SKM-1 treated with dmso at 0.1 percent for 144 hours (cell line): ENCODE results near the gene HMBS.
A peak's percentile ranks its signal among the peaks of the same experiment; 100 is the strongest.

Experiments used
- DNase-seq: peaks from one replicate; lab custom pipeline; 2025; ENCODE audit not compliant: unreplicated experiment; lab: John Stamatoyannopoulos, UW

Gene HMBS

GRCh38 chr11:119067371-119068222, 17.1 kb upstream of the HMBS start, which contains the start of gene VPS11:
Gene VPS11, plus strand, starts transcription at chr11:119067818. Its CDS starts 6 bp downstream, at chr11:119067824.
- DNase-seq: peak; percentile 91

DNA sequence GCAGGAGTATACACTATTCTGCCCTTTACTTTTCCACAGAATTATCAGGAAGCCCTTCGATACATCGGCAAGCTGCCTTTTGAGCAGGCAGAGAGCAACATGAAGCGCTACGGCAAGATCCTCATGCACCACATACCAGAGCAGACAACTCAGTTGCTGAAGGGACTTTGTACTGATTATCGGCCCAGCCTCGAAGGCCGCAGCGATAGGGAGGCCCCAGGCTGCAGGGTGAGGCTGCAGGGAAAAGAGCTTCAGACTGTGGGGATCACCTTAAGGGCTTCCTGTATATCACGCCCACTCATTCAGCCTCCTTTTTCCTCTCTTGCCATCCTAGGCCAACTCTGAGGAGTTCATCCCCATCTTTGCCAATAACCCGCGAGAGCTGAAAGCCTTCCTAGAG, 6.8 kb upstream of the HMBS start:
- no peak for DNase-seq

DNA sequence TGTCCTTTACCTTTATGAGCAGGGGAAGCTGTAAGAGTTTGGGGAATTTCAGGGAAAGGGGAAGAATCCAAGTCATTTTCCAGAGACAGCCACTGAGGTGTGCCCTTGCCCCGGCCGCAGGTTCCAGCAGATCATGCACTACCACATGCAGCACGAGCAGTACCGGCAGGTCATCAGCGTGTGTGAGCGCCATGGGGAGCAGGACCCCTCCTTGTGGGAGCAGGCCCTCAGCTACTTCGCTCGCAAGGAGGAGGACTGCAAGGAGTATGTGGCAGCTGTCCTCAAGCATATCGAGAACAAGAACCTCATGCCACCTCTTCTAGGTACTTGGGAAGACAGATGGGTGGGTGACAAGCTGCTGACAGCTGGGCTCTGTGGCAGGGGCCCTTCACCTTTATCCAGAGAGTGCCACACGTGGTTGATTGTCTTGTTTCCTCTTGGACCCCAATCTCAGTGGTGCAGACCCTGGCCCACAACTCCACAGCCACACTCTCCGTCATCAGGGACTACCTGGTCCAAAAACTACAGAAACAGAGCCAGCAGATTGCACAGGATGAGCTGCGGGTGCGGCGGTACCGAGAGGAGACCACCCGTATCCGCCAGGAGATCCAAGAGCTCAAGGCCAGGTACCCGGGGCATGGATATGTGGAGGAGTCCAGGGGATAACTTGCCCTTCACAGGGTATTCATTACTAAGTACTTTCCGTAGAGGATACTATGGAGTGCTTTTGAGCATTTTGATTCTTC, 5.8 kb upstream of the HMBS start:
- no peak for DNase-seq

DNA sequence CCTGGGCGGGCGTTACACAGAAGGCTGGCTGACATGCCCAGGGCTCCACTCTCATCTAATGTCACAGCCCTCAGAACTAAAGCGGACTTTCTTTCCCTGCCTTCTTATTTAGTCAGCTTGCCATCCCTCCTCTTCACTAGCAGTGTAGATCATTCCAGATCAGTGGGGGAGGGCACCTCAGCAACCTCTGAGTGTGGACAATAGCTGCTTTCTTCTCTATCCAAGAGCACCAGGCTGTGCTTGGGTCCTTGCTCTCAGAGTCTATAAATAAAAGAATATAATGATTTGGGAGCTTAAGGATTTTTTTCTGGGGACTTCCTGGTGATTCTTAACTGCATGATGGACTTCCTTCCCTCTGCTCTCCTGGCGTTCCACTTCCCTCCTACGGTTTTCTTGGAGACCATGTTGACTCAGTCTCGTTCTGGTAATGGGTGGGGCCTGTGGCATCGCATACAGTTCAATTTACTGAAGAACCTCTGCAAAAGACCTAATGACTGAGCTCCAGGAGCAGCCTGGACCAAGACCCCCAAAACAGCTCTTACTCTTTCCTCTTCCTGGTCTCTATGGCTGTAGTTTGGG, 2.9 kb upstream of the HMBS start:
- no peak for DNase-seq

- no peak for DNase-seq
Observed at GRCh38 chr11:119085437-119085847, 761 bp downstream of the HMBS start.

DNA sequence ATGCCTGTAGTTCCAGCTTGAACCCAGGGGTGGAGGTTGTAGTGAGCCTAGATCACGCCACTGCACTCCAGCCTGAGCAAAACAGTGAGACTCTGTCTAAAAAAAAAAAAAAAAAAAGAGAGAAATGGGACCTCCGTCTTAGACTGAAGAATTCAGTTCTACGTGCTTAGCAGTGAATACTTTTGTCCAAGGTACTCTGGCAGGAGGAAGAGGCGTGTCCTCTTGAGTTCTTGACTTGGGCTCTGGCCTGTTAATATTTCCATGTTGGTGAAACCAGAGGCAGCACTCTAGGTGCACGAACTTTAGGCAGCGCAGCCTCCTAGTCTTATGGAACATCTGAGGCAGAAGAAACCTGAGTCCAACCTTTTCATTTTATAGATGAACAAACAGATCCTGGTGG, 2.4 kb downstream of the HMBS start:
- DNase-seq: no peak

DNA sequence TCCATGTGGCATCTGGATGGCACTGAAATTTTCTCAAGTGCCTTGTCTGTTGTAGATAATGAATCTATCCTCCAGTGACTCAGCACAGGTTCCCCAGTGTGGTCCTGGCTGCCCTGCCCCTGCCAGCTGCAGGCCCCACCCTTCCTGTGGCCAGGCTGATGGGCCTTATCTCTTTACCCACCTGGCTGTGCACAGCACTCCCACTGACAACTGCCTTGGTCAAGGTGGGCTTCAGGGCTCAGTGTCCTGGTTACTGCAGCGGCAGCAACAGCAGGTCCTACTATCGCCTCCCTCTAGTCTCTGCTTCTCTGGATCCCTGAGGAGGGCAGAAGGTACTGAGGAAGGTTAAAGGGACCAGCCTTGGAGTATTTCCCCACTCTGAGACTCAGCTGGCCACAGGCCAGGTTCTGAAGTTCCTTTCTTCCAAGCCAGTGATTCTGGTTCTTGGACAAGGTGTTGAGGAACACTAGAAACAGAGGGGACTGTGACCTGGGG, 3.1 kb downstream of the HMBS start:
- DNase-seq: no peak

DNA sequence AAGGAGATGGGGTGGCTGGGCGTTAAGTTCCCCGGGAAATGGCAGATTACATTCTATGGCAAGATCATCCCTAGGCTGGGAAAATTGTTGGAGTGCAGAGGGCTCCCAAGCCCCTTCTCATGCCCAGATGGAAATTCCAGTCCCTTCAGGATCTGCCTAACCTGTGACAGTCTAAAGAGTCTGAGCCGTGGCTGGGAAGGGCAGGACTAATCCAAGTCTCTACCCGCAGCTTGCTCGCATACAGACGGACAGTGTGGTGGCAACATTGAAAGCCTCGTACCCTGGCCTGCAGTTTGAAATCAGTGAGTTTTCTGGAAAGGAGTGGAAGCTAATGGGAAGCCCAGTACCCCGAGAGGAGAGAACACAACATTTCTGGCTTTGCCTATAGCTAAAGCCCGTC, 3.7 kb downstream of the HMBS start:
- no peak for DNase-seq

GRCh38 chr11:119089319-119089718, 4.6 kb downstream of the HMBS start:
- no peak for DNase-seq

GRCh38 chr11:119091178-119091577, 6.5 kb downstream of the HMBS start:
- DNase-seq: no peak

- no peak for DNase-seq
Observed at GRCh38 chr11:119091966-119092879, 7.5 kb downstream of the HMBS start.

GRCh38 chr11:119092880-119093842, 8.5 kb downstream of the HMBS start:
- DNase-seq: no peak

GRCh38 chr11:119093942-119094815, 9.5 kb downstream of the HMBS start:
- DNase-seq: no peak

DNA sequence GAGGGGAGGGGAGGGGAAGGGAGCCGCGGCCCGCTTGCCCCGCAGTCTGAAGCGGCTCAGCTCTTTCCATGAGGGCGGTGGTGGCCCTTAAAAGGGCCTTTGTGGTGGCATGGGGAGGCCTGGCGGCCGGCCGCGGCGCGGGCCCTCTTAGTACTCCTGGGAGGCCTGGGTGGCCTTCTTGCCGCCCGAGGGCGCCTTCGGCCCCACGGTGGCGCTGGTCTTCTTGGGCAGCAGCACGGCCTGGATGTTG, 10.1 kb downstream of the HMBS start:
- DNase-seq: peak; percentile 64

GRCh38 chr11:119095066-119095880, 10.6 kb downstream of the HMBS start:
- peak; percentile 94 for DNase-seq

DNA sequence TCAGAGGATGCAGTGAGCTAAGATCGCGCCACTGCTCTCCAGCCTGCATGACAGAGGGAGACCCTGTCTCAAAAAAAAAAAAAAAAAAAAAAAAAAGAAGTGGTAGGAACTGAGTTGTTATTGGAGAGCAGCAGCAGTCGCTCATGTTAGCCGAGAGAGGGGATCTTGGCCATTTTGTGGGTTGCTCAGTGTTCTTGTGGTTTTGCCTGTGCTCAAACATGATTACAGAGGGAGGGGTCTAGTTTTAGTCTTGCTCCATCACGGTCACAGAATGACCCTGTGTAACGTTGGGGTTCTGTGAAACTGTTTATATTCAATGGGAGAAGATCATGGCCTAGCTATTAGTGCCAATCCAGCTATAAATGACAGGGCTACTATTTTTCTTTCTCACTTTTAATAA, 15.0 kb downstream of the HMBS start:
- DNase-seq: no peak

- no peak for DNase-seq
Observed at GRCh38 chr11:119100246-119100970, 15.7 kb downstream of the HMBS start.
